Measurements from ENCODE around the gene ALDH1L1.

The ALDH1L1 gene

GRCh38 chr3:126180477-126181397, at the start of gene ALDH1L1:
Gene ALDH1L1, minus strand, starts transcription at chr3:126180586. Its CDS starts 19,607 bp downstream, at chr3:126160979.
- no peak for DNase-seq

GRCh38 chr3:126226374-126226773, 46.0 kb upstream of the ALDH1L1 start:
- no peak for DNase-seq

- no peak for DNase-seq
Observed at GRCh38 chr3:126216416-126216815, 36.0 kb upstream of the ALDH1L1 start.

- no peak for DNase-seq
Observed at GRCh38 chr3:126213379-126214028, 33.1 kb upstream of the ALDH1L1 start.

DNA sequence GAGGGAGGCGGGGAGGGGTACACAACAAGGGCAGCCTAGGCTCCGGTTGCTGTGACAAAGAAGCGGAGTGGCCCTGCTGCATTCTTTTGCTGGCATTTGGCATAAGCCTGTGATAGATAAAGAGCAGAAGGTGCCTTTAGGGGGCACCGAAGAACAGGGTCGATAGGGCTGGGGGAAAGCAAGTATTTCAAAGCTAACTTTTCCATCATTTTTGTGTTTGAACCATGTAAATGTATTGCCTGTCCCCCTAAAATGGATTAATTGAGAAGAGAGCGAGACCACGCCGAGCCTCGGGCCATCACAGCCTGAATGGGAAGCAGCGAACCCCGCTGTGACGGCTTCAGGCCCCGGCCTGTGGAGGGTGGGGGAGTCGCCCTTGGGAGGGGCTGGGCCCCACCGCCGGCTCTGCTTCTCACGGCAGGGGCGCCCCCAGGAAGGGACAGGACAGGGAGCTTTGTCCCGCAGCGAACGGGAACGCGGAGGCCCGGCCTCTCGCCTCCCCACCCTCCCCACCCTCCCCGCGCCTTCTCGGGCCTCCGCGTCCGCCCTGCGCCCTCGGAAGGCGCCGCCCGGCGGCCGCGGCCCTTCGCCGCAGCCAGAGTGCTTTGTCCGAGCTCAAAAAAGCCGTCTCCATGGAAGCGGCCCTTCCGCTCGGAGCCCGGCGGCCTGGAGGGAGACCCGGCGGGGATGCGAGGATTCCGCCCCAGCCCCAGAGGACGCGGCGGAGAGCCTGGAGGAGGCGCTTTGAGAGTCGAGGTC, 32.4 kb upstream of the ALDH1L1 start:
- no peak for DNase-seq

GRCh38 chr3:126212250-126212619, 31.8 kb upstream of the ALDH1L1 start:
- no peak for DNase-seq

DNA sequence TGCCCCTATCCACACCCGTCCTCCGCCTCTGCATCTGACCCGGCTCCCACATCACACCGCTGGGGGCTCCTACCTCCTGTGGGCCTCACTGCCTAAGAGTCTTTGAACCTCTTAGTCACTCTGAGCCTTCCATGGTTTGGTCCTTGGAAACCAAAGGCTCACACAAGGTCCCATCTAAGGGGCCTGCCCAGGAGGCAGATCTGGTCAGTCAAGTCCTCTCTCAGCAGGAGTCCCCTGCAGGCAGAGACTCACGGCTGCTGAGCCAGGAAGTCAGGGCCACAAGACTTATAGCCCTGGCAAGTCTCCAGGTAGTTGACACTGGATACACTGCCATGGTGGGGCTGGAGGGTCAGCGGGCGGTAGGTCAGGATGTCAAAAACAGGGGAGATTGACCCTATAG, 31.2 kb upstream of the ALDH1L1 start:
- no peak for DNase-seq

DNA sequence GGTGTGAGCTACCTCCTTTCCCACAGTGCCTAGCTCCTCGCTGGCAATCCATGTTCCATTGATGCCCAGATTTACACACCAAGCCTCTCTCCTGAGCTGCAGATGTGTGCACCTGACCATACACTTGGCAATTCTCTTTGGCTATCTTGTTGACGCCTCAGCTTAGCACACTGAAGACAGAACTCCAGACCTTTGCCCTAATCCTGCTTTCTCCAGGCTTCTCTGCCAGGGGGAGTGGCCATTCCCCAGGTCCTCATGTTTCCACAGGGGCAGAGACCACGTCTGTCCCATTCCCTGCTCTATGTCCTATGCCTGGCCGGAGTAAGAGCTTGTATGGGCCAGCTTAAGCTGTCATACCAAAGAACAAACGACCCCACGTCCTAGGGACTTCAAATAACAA, 30.2 kb upstream of the ALDH1L1 start:
- no peak for DNase-seq

DNA sequence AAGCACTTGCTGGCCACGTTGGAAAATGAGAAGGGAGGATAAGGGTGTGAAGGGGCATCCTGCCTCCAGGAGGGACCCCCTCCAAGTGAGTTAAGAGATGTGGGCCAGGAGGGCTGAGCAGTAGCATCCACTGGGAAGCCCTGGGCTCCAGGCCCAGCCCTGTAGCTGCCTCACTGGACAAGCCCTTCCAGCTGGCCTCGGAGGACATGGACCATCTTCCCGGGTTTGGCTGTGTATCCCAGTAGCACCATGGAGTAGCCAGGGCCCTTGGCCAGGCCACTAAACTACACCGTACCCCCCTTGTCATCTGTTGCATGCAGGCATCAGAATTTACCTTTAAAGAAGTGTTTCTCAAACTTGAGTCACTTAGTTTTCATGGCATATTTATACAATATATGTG, 29.4 kb upstream of the ALDH1L1 start:
- no peak for DNase-seq

DNA sequence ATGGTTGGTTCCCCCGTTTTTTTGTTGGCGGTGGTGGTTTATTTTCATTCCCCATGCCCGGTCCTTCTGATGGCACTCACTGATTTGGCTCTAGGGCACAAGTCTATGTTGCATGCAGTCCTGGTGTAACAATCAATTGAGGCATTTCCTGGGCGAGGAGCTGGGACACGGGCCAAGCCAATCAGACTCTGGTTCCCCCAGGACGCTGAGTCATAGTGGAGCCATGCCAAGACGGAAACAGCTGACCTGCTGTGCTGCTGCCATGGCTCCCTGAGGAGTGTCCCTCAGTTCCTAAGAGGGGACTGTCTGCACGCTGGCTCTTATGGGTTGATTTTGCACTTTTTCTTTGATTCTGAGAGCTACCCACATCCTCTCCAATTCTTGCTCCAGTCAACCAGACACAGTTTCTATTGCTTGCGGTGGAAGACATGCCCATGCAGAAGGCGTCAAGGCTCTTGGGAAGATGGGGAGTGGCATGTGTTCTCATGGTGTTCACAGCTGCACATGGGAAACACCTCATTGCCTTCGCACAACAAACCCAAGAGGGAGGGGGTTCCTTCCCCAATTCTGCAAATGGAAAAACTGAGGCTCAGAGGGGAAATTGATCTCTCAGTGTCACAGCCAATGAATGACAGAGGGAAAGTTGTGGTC, 28.3 kb upstream of the ALDH1L1 start:
- DNase-seq: peak; percentile 37 to 59

DNA sequence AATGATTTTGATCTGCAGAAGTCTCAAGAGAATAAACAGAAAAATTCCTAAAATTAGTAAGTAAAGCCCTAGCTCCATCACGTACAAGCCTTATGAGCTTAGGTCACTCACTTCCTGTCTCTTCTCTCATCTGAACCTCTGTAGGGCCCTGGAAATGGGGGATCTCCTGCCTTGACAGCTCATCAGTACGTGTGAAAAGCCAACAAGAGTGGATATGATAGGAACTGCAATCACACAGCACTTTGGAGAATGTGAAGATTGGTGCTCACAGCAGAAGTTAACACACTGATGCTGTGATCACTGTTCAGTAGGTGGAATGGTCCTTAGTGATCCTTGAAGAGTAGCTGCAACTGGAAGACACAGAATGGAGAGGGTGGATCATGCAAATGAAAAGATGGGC, 27.8 kb upstream of the ALDH1L1 start:
- DNase-seq: no peak

GRCh38 chr3:126207166-126207565, 26.8 kb upstream of the ALDH1L1 start:
- DNase-seq: no peak

- no peak for DNase-seq
Observed at GRCh38 chr3:126205717-126206655, 25.6 kb upstream of the ALDH1L1 start.

DNA sequence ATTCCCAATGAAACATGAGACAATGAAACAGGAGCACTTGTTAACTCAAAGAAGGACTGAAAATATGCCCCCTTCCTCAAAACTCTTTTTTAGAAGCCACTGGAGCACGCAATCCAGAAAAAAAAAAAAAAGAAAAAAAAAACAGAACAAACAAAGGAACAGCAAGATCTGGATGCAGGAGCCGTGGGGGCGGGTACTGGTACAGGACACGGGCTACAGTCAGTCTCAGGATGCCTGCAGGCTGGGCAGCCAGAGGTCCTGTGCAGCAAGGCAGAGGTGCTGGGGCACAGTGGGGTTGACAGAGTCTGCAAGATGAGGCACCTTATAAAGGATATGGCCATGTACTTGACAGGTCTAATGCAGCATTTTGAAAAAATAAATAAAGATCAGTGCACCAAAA, 22.3 kb upstream of the ALDH1L1 start:
- no peak for DNase-seq

- no peak for DNase-seq
Observed at GRCh38 chr3:126202276-126202675, 21.9 kb upstream of the ALDH1L1 start.

- no peak for DNase-seq
Observed at GRCh38 chr3:126201168-126201567, 20.8 kb upstream of the ALDH1L1 start.

- no peak for DNase-seq
Observed at GRCh38 chr3:126200534-126200933, 20.1 kb upstream of the ALDH1L1 start.

GRCh38 chr3:126199256-126199655, 18.9 kb upstream of the ALDH1L1 start:
- no peak for DNase-seq

DNA sequence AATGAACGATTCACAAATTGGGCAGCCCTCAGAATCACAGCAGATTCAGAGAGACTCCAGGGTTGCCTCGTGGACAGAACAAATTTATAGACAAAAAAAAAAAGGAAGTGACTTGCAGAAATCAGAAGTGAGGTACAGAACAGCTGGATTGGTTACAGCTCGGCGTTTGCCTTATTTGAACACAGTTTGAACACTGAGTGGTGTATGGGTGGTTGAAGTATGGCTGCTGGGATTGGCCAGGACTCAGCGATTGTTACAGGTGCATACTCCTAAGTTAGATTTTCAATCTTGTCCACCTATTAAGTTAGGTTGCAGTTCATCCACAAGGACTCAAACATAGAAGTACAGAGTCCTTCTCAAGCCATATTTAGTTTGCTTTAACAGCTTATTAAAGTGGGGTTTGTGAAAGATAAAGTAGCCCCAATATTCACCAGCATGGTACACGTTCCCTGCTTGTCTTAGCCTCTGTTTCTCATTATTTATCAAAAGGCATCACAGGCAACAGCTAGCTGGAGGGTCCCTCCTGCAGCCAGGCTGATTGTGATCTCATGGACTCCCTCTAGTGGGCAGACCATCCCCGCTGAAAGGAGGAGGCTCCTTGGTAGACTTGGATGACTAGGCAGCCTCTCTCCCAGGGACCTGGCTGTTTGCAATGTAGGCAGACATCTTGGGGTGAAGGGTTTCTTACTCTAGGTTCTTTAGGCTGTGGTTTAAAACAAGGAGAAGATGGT, 17.6 kb upstream of the ALDH1L1 start:
- DNase-seq: peak; percentile 48 to 49

DNA sequence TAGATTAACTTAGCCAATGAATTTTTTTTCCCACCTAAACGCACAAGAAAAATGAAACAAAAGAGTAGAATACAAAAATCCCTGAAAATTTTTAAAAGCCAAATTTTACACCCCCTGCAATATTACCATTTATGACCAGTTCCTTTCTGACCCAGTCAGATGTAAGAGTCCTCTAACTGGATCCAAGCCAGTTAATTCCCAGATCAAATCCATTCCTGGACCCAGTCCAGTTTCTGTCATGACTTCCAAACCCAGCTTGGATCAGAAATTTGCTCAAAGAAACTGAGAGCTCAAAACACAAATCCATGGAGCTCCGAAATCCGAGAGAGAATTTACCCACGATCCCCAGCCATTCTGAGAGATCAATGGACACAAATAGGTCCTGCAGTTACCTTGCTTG, 17.0 kb upstream of the ALDH1L1 start:
- DNase-seq: no peak

- DNase-seq: no peak
Observed at GRCh38 chr3:126194713-126195305, 14.4 kb upstream of the ALDH1L1 start.

All from AML-193 (cell line).